ENCODE data around the gene GARIN5A. TPM values are rescaled to one million over a fixed set of nuclear protein-coding genes. Genes with fewer than 3 reads are reported as not detected.

The GARIN5A gene
- total RNA-seq, 1 experiment from 2014 or later, result 8.2 TPM

DNA sequence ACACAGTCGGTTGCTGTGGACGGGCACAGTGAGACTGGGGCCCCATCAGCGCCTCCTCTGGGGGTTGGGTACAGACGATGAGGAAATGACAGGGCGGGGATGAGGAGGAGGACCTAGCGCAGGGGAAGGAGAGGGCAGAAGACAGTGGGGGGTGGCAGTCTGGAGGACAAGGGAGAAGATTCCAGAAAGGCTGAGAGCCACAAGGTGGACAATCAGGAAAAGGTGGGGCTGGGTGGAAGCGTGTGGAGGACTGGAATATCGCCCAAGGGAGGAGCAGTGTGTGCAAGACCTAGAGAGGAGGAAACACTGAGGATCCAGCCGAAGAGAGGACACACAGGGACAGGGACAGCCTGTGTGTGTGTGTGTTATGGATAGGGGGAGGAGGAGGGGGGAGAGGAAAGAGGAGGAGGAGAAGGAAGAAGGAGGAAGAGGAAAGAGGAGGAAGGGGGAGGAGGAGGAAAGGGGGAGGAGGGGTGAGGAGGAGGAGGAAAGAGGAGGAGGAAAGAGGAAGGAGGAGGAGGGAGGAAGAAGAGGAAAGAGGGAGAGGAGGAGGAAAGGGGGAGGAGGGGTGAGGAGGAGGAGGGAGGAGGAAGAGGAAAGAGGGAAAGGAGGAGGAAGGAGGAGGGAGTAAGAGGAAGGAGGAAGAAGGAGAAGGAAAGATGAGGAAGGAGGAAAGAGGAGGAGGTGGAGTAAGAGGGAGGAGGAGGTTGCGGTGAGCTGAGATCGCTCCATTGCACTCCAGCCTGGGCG, 15.8 kb upstream of the GARIN5A start:
- TF ChIP-seq, protein P1, sequence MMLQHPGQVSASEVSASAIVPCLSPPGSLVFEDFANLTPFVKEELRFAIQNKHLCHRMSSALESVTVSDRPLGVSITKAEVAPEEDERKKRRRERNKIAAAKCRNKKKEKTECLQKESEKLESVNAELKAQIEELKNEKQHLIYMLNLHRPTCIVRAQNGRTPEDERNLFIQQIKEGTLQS (CRISPR knock-in tag; conservative IDR thresholded peaks at IDR 0.05), result no peak
- TF ChIP-seq, protein P2, sequence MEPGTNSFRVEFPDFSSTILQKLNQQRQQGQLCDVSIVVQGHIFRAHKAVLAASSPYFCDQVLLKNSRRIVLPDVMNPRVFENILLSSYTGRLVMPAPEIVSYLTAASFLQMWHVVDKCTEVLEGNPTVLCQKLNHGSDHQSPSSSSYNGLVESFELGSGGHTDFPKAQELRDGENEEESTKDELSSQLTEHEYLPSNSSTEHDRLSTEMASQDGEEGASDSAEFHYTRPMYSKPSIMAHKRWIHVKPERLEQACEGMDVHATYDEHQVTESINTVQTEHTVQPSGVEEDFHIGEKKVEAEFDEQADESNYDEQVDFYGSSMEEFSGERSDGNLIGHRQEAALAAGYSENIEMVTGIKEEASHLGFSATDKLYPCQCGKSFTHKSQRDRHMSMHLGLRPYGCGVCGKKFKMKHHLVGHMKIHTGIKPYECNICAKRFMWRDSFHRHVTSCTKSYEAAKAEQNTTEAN (CRISPR knock-in tag; IDR thresholded peaks at IDR 0.05), result no peak
- TF ChIP-seq, protein P3, sequence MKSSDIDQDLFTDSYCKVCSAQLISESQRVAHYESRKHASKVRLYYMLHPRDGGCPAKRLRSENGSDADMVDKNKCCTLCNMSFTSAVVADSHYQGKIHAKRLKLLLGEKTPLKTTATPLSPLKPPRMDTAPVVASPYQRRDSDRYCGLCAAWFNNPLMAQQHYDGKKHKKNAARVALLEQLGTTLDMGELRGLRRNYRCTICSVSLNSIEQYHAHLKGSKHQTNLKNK (CRISPR knock-in tag; IDR thresholded peaks at IDR 0.05), result no peak
- TF ChIP-seq, protein P4, sequence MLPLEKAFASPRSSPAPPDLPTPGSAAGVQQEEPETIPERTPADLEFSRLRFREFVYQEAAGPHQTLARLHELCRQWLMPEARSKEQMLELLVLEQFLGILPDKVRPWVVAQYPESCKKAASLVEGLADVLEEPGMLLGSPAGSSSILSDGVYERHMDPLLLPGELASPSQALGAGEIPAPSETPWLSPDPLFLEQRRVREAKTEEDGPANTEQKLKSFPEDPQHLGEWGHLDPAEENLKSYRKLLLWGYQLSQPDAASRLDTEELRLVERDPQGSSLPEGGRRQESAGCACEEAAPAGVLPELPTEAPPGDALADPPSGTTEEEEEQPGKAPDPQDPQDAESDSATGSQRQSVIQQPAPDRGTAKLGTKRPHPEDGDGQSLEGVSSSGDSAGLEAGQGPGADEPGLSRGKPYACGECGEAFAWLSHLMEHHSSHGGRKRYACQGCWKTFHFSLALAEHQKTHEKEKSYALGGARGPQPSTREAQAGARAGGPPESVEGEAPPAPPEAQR (CRISPR knock-in tag; IDR thresholded peaks at IDR 0.05), result no peak
- TF ChIP-seq, protein P5, sequence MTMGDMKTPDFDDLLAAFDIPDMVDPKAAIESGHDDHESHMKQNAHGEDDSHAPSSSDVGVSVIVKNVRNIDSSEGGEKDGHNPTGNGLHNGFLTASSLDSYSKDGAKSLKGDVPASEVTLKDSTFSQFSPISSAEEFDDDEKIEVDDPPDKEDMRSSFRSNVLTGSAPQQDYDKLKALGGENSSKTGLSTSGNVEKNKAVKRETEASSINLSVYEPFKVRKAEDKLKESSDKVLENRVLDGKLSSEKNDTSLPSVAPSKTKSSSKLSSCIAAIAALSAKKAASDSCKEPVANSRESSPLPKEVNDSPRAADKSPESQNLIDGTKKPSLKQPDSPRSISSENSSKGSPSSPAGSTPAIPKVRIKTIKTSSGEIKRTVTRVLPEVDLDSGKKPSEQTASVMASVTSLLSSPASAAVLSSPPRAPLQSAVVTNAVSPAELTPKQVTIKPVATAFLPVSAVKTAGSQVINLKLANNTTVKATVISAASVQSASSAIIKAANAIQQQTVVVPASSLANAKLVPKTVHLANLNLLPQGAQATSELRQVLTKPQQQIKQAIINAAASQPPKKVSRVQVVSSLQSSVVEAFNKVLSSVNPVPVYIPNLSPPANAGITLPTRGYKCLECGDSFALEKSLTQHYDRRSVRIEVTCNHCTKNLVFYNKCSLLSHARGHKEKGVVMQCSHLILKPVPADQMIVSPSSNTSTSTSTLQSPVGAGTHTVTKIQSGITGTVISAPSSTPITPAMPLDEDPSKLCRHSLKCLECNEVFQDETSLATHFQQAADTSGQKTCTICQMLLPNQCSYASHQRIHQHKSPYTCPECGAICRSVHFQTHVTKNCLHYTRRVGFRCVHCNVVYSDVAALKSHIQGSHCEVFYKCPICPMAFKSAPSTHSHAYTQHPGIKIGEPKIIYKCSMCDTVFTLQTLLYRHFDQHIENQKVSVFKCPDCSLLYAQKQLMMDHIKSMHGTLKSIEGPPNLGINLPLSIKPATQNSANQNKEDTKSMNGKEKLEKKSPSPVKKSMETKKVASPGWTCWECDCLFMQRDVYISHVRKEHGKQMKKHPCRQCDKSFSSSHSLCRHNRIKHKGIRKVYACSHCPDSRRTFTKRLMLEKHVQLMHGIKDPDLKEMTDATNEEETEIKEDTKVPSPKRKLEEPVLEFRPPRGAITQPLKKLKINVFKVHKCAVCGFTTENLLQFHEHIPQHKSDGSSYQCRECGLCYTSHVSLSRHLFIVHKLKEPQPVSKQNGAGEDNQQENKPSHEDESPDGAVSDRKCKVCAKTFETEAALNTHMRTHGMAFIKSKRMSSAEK (CRISPR knock-in tag; IDR thresholded peaks at IDR 0.05; ENCODE audit: borderline replicate concordance), result no peak
- TF ChIP-seq JUN (CRISPR knock-in tag; IDR thresholded peaks at IDR 0.05) (no peak), ZBTB21 (CRISPR knock-in tag; IDR thresholded peaks at IDR 0.05; ENCODE audit: borderline replicate concordance) (no peak)
- TF ChIP-seq, protein P6, sequence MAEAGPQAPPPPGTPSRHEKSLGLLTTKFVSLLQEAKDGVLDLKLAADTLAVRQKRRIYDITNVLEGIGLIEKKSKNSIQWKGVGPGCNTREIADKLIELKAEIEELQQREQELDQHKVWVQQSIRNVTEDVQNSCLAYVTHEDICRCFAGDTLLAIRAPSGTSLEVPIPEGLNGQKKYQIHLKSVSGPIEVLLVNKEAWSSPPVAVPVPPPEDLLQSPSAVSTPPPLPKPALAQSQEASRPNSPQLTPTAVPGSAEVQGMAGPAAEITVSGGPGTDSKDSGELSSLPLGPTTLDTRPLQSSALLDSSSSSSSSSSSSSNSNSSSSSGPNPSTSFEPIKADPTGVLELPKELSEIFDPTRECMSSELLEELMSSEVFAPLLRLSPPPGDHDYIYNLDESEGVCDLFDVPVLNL (CRISPR knock-in tag; IDR thresholded peaks at IDR 0.05; ENCODE audit: borderline replicate concordance, low read depth), result no peak
- ChIA-PET POLR2A (no interaction called here), CTCF (interaction anchor here (0.6 kb wide), 1 partner anchor 172 kb away, joined by 3 read pairs; no protein-coding TSS in a partner anchor)
- DNase-seq (ENCODE audit: low spot score) (no peak), ATAC-seq (peak; percentile 62)
- peaks cover 7% of the 10 kb centered on the region; the same call in 1 of the 2 replicates for H3K9me3 Mint-ChIP-seq
- H3K27me3 Mint-ChIP-seq (ENCODE audit: low read depth), result peaks cover 91% of the 10 kb centered on the region
- 0 out of 2 replicates have a peak overlapping the region, but pooled peaks have one; percentile 20 for H3K4me3 Mint-ChIP-seq
- no peak overlapping the region for H3K27ac Mint-ChIP-seq
- peaks cover 7% of the 10 kb centered on the region; the same call in 1 of the 2 replicates for H3K36me3 Mint-ChIP-seq
- H3K4me1 Mint-ChIP-seq, result peaks cover 36% of the 10 kb centered on the region

DNA sequence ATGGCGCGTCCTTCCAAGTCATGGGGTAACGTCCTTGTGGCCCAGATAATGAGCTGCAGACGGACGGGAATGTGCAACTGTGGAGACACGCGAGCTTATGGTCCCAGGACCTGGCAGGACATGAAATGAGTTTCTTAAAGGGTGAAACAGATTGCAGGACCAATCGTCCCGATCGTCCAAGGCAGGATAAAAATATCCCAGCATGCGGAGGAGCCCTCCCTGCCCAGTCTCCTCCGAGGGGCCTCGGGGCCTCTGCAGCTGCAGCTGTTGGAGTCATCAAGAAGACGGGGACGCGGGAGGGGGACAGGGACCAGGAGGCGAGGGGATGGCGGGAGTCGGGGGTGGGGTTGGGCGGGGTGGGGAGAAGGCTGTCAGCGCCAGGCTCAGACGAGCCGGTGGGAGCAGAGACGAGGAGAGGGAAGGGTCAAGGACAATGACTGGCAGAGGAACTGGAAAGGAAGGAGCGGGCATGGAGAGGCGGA, 14.4 kb upstream of the GARIN5A start:
- peaks cover 16% of the 10 kb centered on the region for H3K36me3 Mint-ChIP-seq
- ATAC-seq (no peak), DNase-seq (ENCODE audit: low spot score) (no peak)
- H3K9me3 Mint-ChIP-seq, result peaks cover 16% of the 10 kb centered on the region
- H3K4me1 Mint-ChIP-seq, result peaks cover 40% of the 10 kb centered on the region
- ChIA-PET POLR2A (no interaction called here), CTCF (interaction anchor here (0.6 kb wide), 1 partner anchor 134 kb away, joined by 3 read pairs; no protein-coding TSS in a partner anchor)
- no peak overlapping the region for H3K4me3 Mint-ChIP-seq
- TF ChIP-seq, protein P6 (CRISPR knock-in tag; IDR thresholded peaks at IDR 0.05; ENCODE audit: borderline replicate concordance, low read depth), result no peak
- no peak for TF ChIP-seq TEAD4 (CRISPR knock-in tag; IDR thresholded peaks at IDR 0.05)
- TF ChIP-seq, protein P7, sequence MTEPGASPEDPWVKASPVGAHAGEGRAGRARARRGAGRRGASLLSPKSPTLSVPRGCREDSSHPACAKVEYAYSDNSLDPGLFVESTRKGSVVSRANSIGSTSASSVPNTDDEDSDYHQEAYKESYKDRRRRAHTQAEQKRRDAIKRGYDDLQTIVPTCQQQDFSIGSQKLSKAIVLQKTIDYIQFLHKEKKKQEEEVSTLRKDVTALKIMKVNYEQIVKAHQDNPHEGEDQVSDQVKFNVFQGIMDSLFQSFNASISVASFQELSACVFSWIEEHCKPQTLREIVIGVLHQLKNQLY (CRISPR knock-in tag; IDR thresholded peaks at IDR 0.05), result no peak
- TF ChIP-seq ZNF416 (CRISPR knock-in tag; IDR thresholded peaks at IDR 0.05), result no peak
- no peak for TF ChIP-seq MXD4 (CRISPR knock-in tag; IDR thresholded peaks at IDR 0.05; ENCODE audit: borderline replicate concordance)
- TF ChIP-seq SMAD4 (CRISPR knock-in tag; IDR thresholded peaks at IDR 0.05), result no peak
- TF ChIP-seq CBFB (CRISPR knock-in tag; IDR thresholded peaks at IDR 0.05; ENCODE audit: low read depth), result no peak
- H3K27me3 Mint-ChIP-seq (ENCODE audit: low read depth), result peaks cover 98% of the 10 kb centered on the region
- no peak overlapping the region for H3K27ac Mint-ChIP-seq

Data from WTC11 (cell line).